VCaP (cell line): ENCODE results near the gene P3H3.

Experiments
- H3K27ac ChIP-seq: fragments of 450-650 bp; 2 replicates; pipeline ENCODE4 v1.5.1; 2017
- CTCF ChIP-seq: fragments of 450-650 bp; conservative IDR thresholded peaks from 2 replicates; pipeline ENCODE4 v1.5.1; 2017; ENCODE audit warnings: mild to moderate bottlenecking, moderate library complexity

Gene P3H3, protein sequence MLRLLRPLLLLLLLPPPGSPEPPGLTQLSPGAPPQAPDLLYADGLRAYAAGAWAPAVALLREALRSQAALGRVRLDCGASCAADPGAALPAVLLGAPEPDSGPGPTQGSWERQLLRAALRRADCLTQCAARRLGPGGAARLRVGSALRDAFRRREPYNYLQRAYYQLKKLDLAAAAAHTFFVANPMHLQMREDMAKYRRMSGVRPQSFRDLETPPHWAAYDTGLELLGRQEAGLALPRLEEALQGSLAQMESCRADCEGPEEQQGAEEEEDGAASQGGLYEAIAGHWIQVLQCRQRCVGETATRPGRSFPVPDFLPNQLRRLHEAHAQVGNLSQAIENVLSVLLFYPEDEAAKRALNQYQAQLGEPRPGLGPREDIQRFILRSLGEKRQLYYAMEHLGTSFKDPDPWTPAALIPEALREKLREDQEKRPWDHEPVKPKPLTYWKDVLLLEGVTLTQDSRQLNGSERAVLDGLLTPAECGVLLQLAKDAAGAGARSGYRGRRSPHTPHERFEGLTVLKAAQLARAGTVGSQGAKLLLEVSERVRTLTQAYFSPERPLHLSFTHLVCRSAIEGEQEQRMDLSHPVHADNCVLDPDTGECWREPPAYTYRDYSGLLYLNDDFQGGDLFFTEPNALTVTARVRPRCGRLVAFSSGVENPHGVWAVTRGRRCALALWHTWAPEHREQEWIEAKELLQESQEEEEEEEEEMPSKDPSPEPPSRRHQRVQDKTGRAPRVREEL

DNA sequence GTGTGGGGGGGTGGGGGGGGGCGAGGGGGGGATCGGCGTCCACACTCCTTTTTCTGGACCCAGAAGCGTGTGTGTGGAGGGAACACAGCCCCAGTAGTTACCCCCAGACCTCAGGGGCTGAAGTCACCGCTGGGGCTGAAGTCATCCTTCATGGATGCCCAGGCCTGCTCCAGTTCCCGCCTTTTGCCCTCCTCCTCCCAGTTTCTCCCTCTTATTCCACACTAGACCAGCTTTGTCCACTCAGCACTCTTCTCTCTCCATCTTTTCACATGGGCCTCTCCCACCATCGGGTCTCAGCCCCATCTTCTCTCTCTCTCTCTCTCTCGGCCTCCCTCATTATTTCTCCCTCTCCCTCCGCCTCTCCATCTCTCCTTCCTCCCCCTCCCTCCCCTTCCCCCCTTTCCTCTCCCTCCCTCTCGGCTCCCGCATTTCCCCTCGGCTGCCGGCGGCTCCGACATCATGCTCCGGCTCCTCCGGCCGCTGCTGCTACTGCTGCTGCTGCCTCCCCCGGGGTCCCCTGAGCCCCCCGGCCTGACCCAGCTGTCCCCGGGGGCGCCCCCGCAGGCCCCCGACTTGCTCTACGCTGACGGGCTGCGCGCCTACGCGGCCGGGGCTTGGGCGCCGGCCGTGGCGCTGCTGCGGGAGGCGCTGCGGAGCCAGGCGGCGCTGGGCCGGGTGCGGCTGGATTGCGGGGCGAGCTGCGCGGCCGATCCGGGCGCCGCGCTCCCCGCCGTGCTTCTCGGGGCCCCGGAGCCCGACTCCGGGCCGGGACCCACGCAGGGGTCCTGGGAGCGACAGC is at the start of gene P3H3:
Gene P3H3 (plus strand): TSS at position 426 of the 799 bp plus-strand sequence. CDS start 34 bp downstream, at position 460.
- peak within 1 kb of the TSS; percentile 74 for H3K27ac ChIP-seq
- peak; percentile 61 for TF ChIP-seq CTCF

DNA sequence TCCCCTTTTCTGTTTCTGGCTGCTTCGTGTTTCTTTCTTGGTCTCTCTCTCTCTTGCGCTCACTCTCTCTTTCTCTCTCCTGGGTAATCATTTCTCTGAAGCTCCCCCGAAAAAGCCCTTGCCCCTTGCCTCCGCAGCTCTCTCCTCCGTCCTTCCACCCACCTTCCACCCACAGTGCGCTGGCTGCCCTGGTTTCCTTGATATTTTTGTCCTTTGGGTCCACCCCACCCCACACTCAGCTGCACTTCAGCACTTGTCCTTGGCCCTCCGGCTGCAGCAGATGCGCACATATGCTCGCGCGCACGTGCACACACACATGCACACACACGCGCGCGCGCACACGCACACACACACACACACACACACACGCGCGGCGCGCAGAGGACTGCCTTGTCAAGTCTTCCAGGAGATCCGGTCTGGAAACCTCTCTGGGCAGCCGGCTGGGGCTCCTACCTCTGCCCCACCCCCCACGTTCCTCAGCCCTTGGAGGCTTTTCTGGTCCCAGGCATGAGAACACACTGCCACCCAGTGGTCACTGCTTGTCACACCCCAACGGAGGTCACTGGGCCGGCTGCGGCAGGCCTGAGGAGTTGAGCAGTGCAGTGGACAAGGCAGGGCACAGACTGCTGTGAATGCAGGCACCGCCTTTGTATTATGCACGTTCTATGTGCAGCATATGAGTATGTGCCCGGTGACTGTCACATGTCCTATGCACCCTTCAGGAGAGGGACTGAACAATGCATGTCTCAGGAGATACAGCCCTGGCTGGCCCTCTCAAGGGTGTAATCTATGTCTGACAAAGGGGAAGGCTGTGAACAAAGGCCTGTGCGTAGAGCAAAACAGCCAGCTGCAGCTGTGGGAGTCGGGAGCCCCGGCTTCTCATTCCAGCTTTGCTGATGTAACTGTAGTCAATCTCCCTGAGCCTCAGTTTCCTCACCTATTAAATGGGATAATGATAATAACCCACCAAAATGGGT is 49.3 kb upstream of the P3H3 start:
- TF ChIP-seq CTCF: peak; percentile 98
- peak overlapping the region; percentile 87 for H3K27ac ChIP-seq

GRCh38 chr12:6779708-6780432 is 48.3 kb upstream of the P3H3 start:
- no peak for TF ChIP-seq CTCF
- H3K27ac ChIP-seq: peak overlapping the region; percentile 87

GRCh38 chr12:6780573-6780972 is 47.6 kb upstream of the P3H3 start:
- H3K27ac ChIP-seq: 0 out of 2 replicates have a peak overlapping the region, but pooled peaks have one; percentile 87
- TF ChIP-seq CTCF: no peak

DNA sequence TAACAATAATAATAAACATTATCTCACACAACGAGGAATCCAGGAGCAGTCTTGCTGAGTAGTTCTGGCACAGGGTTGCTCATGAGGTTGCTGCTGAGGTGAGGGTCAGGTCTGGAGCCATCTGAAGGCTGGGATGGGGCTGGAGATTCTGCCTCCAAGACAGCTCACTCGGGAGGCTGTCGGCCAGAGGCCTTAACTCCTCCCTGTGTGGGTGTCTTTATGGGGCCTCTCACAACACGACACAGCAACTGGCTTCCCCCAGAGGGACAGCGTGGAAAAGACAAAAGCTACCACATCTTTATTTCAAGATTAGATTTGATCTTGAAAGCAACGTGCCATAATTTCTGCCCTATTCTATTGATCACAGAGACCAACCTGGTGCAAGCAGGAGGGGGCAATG is 46.1 kb upstream of the P3H3 start:
- no peak for TF ChIP-seq CTCF
- H3K27ac ChIP-seq: no peak overlapping the region

DNA sequence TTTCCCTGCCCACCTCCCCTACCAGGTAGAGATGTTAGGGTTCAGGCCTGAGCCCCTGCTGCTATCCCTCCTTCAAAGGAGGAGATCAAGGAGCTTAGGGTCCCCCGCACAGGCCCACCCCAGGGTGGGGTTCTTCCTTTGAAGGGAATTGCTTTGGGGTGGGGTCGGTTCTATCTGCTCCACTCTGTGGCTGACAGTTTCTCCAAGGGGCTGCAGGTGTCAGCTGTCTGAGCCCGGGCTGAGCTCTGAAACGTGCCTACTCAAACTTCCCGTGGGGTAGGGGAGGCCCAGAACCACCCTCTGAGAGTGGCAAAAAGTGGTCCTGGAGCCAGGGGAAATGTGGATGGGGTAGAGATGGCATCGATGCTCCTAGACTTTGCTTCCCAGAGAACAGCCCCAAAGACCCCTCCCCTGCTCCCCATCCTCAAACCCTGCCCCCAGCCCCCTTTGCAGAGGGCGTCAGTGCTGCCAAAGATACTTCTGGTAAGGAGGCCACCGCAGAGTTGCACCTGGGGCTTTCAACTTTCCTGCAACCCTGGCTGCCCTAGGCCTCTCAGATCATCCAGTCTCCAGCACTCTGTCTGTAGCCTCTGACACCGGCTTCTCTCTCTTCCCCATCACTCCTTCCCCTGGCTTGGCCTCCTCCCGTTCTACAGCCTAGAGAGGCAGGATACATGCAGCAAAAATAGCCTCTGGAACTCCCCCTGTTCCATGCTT is 45.2 kb upstream of the P3H3 start:
- no peak for TF ChIP-seq CTCF
- no peak overlapping the region for H3K27ac ChIP-seq
